ENCODE measurements around the gene TSPAN4.

DNA sequence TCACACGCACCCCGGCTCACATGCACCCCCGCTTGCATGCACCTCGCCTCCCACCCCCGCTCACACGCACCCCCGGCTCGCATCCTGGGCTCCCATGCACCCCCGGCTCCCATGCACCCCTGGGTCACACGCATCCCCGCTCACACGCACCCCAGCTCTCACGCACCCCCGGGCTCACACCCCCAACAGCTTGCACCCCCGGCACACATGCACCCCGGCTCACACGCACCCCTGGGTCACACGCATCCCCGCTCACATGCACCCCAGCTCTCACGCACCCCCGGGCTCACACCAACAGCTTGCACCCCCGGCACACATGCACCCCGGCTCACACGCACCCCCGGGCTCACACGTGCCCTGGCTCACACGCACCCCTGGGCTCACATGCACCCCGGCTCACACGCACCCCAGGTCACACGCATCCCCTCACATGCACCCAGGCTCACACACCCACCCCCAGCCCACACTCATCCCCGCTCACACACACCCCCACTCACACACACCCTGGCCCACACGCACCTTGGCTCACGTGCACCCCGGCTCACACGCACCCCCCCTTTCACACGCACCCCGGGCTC lies 16.2 kb downstream of the TSPAN4 start:
- TF ChIP-seq, protein P1, sequence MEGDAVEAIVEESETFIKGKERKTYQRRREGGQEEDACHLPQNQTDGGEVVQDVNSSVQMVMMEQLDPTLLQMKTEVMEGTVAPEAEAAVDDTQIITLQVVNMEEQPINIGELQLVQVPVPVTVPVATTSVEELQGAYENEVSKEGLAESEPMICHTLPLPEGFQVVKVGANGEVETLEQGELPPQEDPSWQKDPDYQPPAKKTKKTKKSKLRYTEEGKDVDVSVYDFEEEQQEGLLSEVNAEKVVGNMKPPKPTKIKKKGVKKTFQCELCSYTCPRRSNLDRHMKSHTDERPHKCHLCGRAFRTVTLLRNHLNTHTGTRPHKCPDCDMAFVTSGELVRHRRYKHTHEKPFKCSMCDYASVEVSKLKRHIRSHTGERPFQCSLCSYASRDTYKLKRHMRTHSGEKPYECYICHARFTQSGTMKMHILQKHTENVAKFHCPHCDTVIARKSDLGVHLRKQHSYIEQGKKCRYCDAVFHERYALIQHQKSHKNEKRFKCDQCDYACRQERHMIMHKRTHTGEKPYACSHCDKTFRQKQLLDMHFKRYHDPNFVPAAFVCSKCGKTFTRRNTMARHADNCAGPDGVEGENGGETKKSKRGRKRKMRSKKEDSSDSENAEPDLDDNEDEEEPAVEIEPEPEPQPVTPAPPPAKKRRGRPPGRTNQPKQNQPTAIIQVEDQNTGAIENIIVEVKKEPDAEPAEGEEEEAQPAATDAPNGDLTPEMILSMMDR (IDR thresholded peaks at IDR 0.05) = no peak
- TF ChIP-seq EZH2 (IDR thresholded peaks at IDR 0.05; ENCODE audit: borderline replicate concordance, insufficient read depth, low read depth, low read length, poor library complexity, severe bottlenecking) = no peak
